ENCODE measurements around the gene LAMA2.

DNA sequence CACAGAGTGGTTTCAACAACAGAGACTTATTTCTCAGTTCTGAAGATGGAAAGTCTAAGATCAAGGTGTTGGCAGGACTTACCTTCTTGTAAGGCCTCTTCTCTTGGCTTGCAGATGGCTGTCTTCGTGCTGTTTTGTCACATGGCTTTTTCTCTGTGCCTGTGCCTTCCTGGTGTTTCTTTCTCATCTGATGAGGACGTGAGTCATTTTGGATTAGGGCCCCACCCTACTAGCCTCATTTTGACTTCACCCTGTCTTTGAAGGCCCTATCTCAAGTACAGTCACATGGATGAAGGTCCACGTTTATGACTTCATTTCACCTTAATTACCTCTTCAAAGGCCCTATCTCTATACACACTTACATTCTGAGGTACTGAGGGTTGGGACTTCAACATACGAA, 41.4 kb upstream of the LAMA2 start:
- TF ChIP-seq, protein P1, sequence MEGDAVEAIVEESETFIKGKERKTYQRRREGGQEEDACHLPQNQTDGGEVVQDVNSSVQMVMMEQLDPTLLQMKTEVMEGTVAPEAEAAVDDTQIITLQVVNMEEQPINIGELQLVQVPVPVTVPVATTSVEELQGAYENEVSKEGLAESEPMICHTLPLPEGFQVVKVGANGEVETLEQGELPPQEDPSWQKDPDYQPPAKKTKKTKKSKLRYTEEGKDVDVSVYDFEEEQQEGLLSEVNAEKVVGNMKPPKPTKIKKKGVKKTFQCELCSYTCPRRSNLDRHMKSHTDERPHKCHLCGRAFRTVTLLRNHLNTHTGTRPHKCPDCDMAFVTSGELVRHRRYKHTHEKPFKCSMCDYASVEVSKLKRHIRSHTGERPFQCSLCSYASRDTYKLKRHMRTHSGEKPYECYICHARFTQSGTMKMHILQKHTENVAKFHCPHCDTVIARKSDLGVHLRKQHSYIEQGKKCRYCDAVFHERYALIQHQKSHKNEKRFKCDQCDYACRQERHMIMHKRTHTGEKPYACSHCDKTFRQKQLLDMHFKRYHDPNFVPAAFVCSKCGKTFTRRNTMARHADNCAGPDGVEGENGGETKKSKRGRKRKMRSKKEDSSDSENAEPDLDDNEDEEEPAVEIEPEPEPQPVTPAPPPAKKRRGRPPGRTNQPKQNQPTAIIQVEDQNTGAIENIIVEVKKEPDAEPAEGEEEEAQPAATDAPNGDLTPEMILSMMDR (IDR thresholded peaks at IDR 0.05) = no peak
- TF ChIP-seq, protein P2, sequence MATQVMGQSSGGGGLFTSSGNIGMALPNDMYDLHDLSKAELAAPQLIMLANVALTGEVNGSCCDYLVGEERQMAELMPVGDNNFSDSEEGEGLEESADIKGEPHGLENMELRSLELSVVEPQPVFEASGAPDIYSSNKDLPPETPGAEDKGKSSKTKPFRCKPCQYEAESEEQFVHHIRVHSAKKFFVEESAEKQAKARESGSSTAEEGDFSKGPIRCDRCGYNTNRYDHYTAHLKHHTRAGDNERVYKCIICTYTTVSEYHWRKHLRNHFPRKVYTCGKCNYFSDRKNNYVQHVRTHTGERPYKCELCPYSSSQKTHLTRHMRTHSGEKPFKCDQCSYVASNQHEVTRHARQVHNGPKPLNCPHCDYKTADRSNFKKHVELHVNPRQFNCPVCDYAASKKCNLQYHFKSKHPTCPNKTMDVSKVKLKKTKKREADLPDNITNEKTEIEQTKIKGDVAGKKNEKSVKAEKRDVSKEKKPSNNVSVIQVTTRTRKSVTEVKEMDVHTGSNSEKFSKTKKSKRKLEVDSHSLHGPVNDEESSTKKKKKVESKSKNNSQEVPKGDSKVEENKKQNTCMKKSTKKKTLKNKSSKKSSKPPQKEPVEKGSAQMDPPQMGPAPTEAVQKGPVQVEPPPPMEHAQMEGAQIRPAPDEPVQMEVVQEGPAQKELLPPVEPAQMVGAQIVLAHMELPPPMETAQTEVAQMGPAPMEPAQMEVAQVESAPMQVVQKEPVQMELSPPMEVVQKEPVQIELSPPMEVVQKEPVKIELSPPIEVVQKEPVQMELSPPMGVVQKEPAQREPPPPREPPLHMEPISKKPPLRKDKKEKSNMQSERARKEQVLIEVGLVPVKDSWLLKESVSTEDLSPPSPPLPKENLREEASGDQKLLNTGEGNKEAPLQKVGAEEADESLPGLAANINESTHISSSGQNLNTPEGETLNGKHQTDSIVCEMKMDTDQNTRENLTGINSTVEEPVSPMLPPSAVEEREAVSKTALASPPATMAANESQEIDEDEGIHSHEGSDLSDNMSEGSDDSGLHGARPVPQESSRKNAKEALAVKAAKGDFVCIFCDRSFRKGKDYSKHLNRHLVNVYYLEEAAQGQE (IDR thresholded peaks at IDR 0.05; ENCODE audit: insufficient read depth in 1 of 2, low read depth in 2 of 2, low read length in 1 of 2) = no peak
